Gastroesophageal sphincter (tissue), 3 donors: Measurements from ENCODE around the gene MOV10L1.

Experiments
- POLR2A ChIP-seq, 2 donors: fragments of 450-650 bp; IDR thresholded peaks; one replicate each; pipeline ENCODE4 v1.6.1; 2017; ENCODE audit warnings: antibody characterized with exemption in 2 of 2, mild to moderate bottlenecking in 2 of 2, moderate library complexity in 1 of 2
- TF ChIP-seq, protein P1 (sequence below), 4 experiments: fragments of 200-600 bp in 2 of 4; fragments of 450-650 bp in 2 of 4; sonication (generic) in 1 of 4; IDR thresholded peaks; one replicate each; pipeline ENCODE4 v1.5.1; 2017 to 2019; ENCODE audit warnings: antibody characterized with exemption in 4 of 4, mild to moderate bottlenecking in 2 of 4, moderate library complexity in 2 of 4

GRCh38 chr22:50053861-50054260, 35.9 kb upstream of the MOV10L1 start:
- no peak for TF ChIP-seq POLR2A (IDR thresholded peaks at IDR 0.05)
- TF ChIP-seq, protein P1, sequence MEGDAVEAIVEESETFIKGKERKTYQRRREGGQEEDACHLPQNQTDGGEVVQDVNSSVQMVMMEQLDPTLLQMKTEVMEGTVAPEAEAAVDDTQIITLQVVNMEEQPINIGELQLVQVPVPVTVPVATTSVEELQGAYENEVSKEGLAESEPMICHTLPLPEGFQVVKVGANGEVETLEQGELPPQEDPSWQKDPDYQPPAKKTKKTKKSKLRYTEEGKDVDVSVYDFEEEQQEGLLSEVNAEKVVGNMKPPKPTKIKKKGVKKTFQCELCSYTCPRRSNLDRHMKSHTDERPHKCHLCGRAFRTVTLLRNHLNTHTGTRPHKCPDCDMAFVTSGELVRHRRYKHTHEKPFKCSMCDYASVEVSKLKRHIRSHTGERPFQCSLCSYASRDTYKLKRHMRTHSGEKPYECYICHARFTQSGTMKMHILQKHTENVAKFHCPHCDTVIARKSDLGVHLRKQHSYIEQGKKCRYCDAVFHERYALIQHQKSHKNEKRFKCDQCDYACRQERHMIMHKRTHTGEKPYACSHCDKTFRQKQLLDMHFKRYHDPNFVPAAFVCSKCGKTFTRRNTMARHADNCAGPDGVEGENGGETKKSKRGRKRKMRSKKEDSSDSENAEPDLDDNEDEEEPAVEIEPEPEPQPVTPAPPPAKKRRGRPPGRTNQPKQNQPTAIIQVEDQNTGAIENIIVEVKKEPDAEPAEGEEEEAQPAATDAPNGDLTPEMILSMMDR (IDR thresholded peaks at IDR 0.05): no peak
